Liver (tissue), 9 donors: Measurements from ENCODE around the gene PIEZO1. TPM values are rescaled to one million over a fixed set of nuclear protein-coding genes. Genes with fewer than 3 reads are reported as not detected.

Experiments used
- DNase-seq: peaks from one replicate; pipeline ENCODE4 v3.0.0-alpha.2; 2017; ENCODE audit warnings: low spot score
- H3K27ac ChIP-seq, 2 donors: one replicate each; pipeline ENCODE4 v1.7.0; 2013; ENCODE audit warnings: inconsistent platforms in 2 of 2, low read length in 2 of 2, control low read depth in 1 of 2, low read depth in 1 of 2, mild to moderate bottlenecking in 1 of 2
- H3K27me3 ChIP-seq, 4 donors: one replicate each; pipeline versions ENCODE4 v1.6.1 to v1.7.0; 2013; ENCODE audit warnings: low read length in 3 of 4, inconsistent platforms in 1 of 4, mild to moderate bottlenecking in 1 of 4, moderate library complexity in 1 of 4; ENCODE audit not compliant: control insufficient read depth in 4 of 4, insufficient read depth in 4 of 4
- H3K36me3 ChIP-seq, 4 donors: one replicate each; pipeline versions ENCODE4 v1.6.1 to v1.7.0; 2013; ENCODE audit warnings: low read length in 3 of 4, mild to moderate bottlenecking in 3 of 4, low read depth in 1 of 4, moderate library complexity in 1 of 4; ENCODE audit not compliant: control insufficient read depth in 4 of 4, insufficient read depth in 3 of 4
- H3K4me1 ChIP-seq, 4 donors: one replicate each; pipeline versions ENCODE4 v1.6.1 to v1.7.0; 2013; ENCODE audit warnings: low read length in 3 of 4, mild to moderate bottlenecking in 3 of 4, moderate library complexity in 1 of 4; ENCODE audit not compliant: control insufficient read depth in 4 of 4, insufficient read depth in 4 of 4
- H3K4me3 ChIP-seq, 3 donors: one replicate each; pipeline versions ENCODE4 v1.6.1 to v1.7.0; 2013; ENCODE audit warnings: low read length in 3 of 3, control low read depth in 1 of 3, low read depth in 1 of 3, mild to moderate bottlenecking in 1 of 3
- H3K9ac ChIP-seq, 2 donors: one replicate each; pipeline ENCODE4 v1.7.0; 2013; ENCODE audit warnings: low read length in 2 of 2, mild to moderate bottlenecking in 2 of 2, moderate library complexity in 2 of 2, control low read depth in 1 of 2, low read depth in 1 of 2
- H3K9me3 ChIP-seq, 4 donors: one replicate each; pipeline versions ENCODE4 v1.6.1 to v1.7.0; 2013; ENCODE audit warnings: low read length in 3 of 4; ENCODE audit not compliant: control insufficient read depth in 4 of 4
- CTCF ChIP-seq: fragments of 150-350 bp; IDR thresholded peaks from 2 replicates; pipeline ENCODE4 v1.5.1; 2017; ENCODE audit warnings: improper control_type of control experiment, low read depth, low read length; ENCODE audit not compliant: missing input control
- EGR1 ChIP-seq, 2 donors: IDR thresholded peaks; 2 replicates each; pipeline ENCODE4 v1.6.1; 2016 to 2018; ENCODE audit warnings: antibody characterized with exemption in 2 of 2, low read depth in 2 of 2
- FOXA2 ChIP-seq: IDR thresholded peaks from 2 replicates; pipeline ENCODE4 v1.6.1; 2016; ENCODE audit warnings: antibody characterized with exemption
- HNF4G ChIP-seq: IDR thresholded peaks from 2 replicates; pipeline ENCODE4 v1.6.1; 2016; ENCODE audit warnings: antibody characterized with exemption
- MAX ChIP-seq: IDR thresholded peaks from 2 replicates; pipeline ENCODE4 v1.6.1; 2016; ENCODE audit warnings: antibody characterized with exemption
- NR2F2 ChIP-seq: IDR thresholded peaks from 2 replicates; pipeline ENCODE4 v1.6.1; 2016; ENCODE audit warnings: antibody characterized with exemption
- RAD21 ChIP-seq, 2 donors: IDR thresholded peaks; 2 replicates each; pipeline ENCODE4 v1.6.1; 2016; ENCODE audit warnings: antibody characterized with exemption in 2 of 2, mild to moderate bottlenecking in 2 of 2
- REST ChIP-seq: IDR thresholded peaks from 2 replicates; pipeline ENCODE4 v1.6.1; 2016; ENCODE audit warnings: antibody characterized with exemption, mild to moderate bottlenecking
- RXRA ChIP-seq, 2 donors: IDR thresholded peaks; 2 replicates each; pipeline ENCODE4 v1.6.1; 2017 to 2018; ENCODE audit warnings: antibody characterized with exemption in 2 of 2, mild to moderate bottlenecking in 1 of 2
- SP1 ChIP-seq: IDR thresholded peaks from 2 replicates; pipeline ENCODE4 v1.6.1; 2018; ENCODE audit warnings: antibody characterized with exemption, mild to moderate bottlenecking
- TAF1 ChIP-seq: conservative IDR thresholded peaks from 2 replicates; pipeline ENCODE4 v1.6.1; 2016; ENCODE audit warnings: antibody characterized with exemption, mild to moderate bottlenecking
- YY1 ChIP-seq: IDR thresholded peaks from 2 replicates; pipeline ENCODE4 v1.6.1; 2016; ENCODE audit warnings: antibody characterized with exemption, mild to moderate bottlenecking
- ZBTB33 ChIP-seq: IDR thresholded peaks from 2 replicates; pipeline ENCODE4 v1.6.1; 2016; ENCODE audit warnings: antibody characterized with exemption
- WGBS: extraction: QIAGEN DNeasy Blood & Tissue Kit; methylation state at CpG from one replicate; pipeline ENCODE4 v1.1.7; 2013; 5-methylcytosine and 5-hydroxymethylcytosine counted together
- polyA plus RNA-seq, 2 donors: library from polyadenylated mRNA; stranded (reverse) in 1 of 2; unstranded in 1 of 2; fragments of 200-250 nt in 1 of 2; fragments of >200 nt in 1 of 2; fragmentation: Nextera tagmentation in 1 of 2; extraction: Ambion mirVana in 1 of 2; gene quantifications; one replicate each; pipeline versions ENCODE4 v1.2.1 to v1.2.3, GENCODE V29; 2013 to 2015
- total RNA-seq, 2 donors: library from RNA; depleted of rRNA; stranded (reverse); fragments of >200 nt; gene quantifications; one replicate each; pipeline ENCODE4 v1.2.3, GENCODE V29; 2014
- TF ChIP-seq, protein P1 (sequence below): IDR thresholded peaks from 2 replicates; pipeline ENCODE4 v1.6.1; 2016; ENCODE audit warnings: antibody characterized with exemption
- donor health status: healthy.
- donor health status: healthy.
- donor health status: healthy.
- donor health status: healthy.
- donor health status: healthy.

PIEZO1 gene
- total and polyA plus RNA-seq, 4 donors, result 15.3 to 74.7 (median 59.2) TPM

GRCh38 chr16:88686062-88686438 lies 99.0 kb downstream of the PIEZO1 start (continued):
- TF ChIP-seq FOXA2 (no peak), HNF4G (no peak)
- TF ChIP-seq, protein P1, sequence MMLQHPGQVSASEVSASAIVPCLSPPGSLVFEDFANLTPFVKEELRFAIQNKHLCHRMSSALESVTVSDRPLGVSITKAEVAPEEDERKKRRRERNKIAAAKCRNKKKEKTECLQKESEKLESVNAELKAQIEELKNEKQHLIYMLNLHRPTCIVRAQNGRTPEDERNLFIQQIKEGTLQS, result no peak

GRCh38 chr16:88685156-88686061 lies 99.6 kb downstream of the PIEZO1 start:
- H3K9me3 ChIP-seq, result no peaks in the 10 kb centered on the region
- 10% methylated on average over 33 of the region's 33 CpGs for WGBS
- H3K9ac ChIP-seq, result no peak overlapping the region
- peak overlapping the region in 2 of 3 donors; percentile 33 to 60 for H3K4me3 ChIP-seq
- no peak overlapping the region for H3K27ac ChIP-seq
- no peak for DNase-seq
- TF ChIP-seq RAD21 (IDR thresholded peaks at IDR 0.05), result peak in 1 of 2 donors; percentile 22
- no peak for TF ChIP-seq RXRA (IDR thresholded peaks at IDR 0.05)
- TF ChIP-seq CTCF, result peak; percentile 2
- H3K4me1 ChIP-seq, result peaks cover 7 to 31% (median 21%) of the 10 kb centered on the region in 4 donors
- no peaks in the 10 kb centered on the region for H3K27me3 ChIP-seq
- H3K36me3 ChIP-seq, result no peaks in the 10 kb centered on the region

- DNase-seq, result no peak
- H3K27me3 ChIP-seq, result no peaks in the 10 kb centered on the region
- TF ChIP-seq SP1 (no peak), TAF1 (no peak), RXRA (IDR thresholded peaks at IDR 0.05) (no peak), FOXA2 (no peak), NR2F2 (no peak), YY1 (no peak), CTCF (no peak), ZBTB33 (no peak), MAX (no peak), EGR1 (IDR thresholded peaks at IDR 0.05; ENCODE audit: low read depth in 2 of 2) (no peak), RAD21 (IDR thresholded peaks at IDR 0.05) (no peak), REST (no peak)
- no peak overlapping the region for H3K27ac ChIP-seq
- no peaks in the 10 kb centered on the region for H3K9me3 ChIP-seq
- H3K4me3 ChIP-seq, result no peak overlapping the region
- 79% methylated on average over 15 of the region's 15 CpGs for WGBS
- H3K4me1 ChIP-seq, result peaks cover 7 to 31% (median 21%) of the 10 kb centered on the region in 4 donors
- H3K36me3 ChIP-seq, result no peaks in the 10 kb centered on the region
- no peak overlapping the region for H3K9ac ChIP-seq
Observed at GRCh38 chr16:88684569-88685155, 100.4 kb downstream of the PIEZO1 start.
